Mesenchymal stem cell (in vitro differentiated cells and primary cell): ENCODE measurements around the gene IRF5.
A peak's percentile ranks its signal among the peaks of the same experiment; 100 is the strongest.

Experiments used
- DNase-seq: peaks from one replicate; pipeline ENCODE4 v3.0.0-alpha.2; 2013
- H2AFZ ChIP-seq: one replicate; pipeline ENCODE4 v1.6.1; 2013; ENCODE audit warnings: low read depth, mild to moderate bottlenecking, control low read depth, inconsistent platforms, low read length, moderate library complexity
- H2AK5ac ChIP-seq: 2 replicates; pipeline ENCODE4 v1.6.1; 2013; ENCODE audit warnings: low read length, moderate library complexity, mild to moderate bottlenecking, inconsistent platforms; ENCODE audit not compliant: severe bottlenecking
- H2BK120ac ChIP-seq: one replicate; pipeline ENCODE4 v1.6.1; 2013; ENCODE audit warnings: low read depth, mild to moderate bottlenecking, inconsistent platforms, low read length, moderate library complexity
- H2BK12ac ChIP-seq, 2 experiments: one replicate each; pipeline ENCODE4 v1.6.1; 2013; ENCODE audit warnings: inconsistent platforms in 2 of 2, low read length in 2 of 2, mild to moderate bottlenecking in 2 of 2, moderate library complexity in 2 of 2, control low read depth in 1 of 2
- H2BK15ac ChIP-seq: one replicate; pipeline ENCODE4 v1.6.1; 2013; ENCODE audit warnings: mild to moderate bottlenecking, low read depth, inconsistent platforms; ENCODE audit not compliant: poor library complexity, severe bottlenecking
- H2BK5ac ChIP-seq: 2 replicates; pipeline ENCODE4 v1.6.1; 2013; ENCODE audit warnings: low read depth, mild to moderate bottlenecking, low read length, control low read depth, inconsistent platforms; ENCODE audit not compliant: poor library complexity, severe bottlenecking
- H3K14ac ChIP-seq, 2 experiments: one replicate each; pipeline ENCODE4 v1.6.1; 2013; ENCODE audit warnings: inconsistent platforms in 2 of 2, low read length in 2 of 2, control low read depth in 1 of 2, mild to moderate bottlenecking in 1 of 2, moderate library complexity in 1 of 2
- H3K18ac ChIP-seq, 2 experiments: one replicate each; pipeline ENCODE4 v1.6.1; 2013; ENCODE audit warnings: inconsistent platforms in 2 of 2, low read length in 2 of 2, control low read depth in 1 of 2, low read depth in 1 of 2, mild to moderate bottlenecking in 1 of 2
- H3K23ac ChIP-seq, 2 experiments: one replicate each; pipeline ENCODE4 v1.6.1; 2013; ENCODE audit warnings: inconsistent platforms in 2 of 2, low read length in 2 of 2, mild to moderate bottlenecking in 2 of 2, moderate library complexity in 2 of 2, control low read depth in 1 of 2
- H3K27ac ChIP-seq: 2 replicates; pipeline ENCODE4 v1.5.1; 2013; ENCODE audit warnings: mild to moderate bottlenecking, moderate library complexity, low read length, control low read depth, inconsistent platforms; ENCODE audit not compliant: poor library complexity, severe bottlenecking
- H3K27me3 ChIP-seq, 2 experiments: 2 replicates each; pipeline versions ENCODE4 v1.6.1 to v1.7.0; 2013; ENCODE audit warnings: low read length in 2 of 2, mild to moderate bottlenecking in 2 of 2, moderate library complexity in 2 of 2, control low read depth in 1 of 2, inconsistent platforms in 1 of 2; ENCODE audit not compliant: control insufficient read depth in 1 of 2, insufficient read depth in 1 of 2
- H3K36me3 ChIP-seq, 2 experiments: 2 replicates each; pipeline versions ENCODE4 v1.6.1 to v1.7.0; 2013; ENCODE audit warnings: low read length in 2 of 2, control low read depth in 1 of 2, inconsistent platforms in 1 of 2, low read depth in 1 of 2, mild to moderate bottlenecking in 1 of 2; ENCODE audit not compliant: insufficient read depth in 2 of 2, control insufficient read depth in 1 of 2
- H3K4ac ChIP-seq, 2 experiments: one replicate each; pipeline ENCODE4 v1.6.1; 2013; ENCODE audit warnings: inconsistent platforms in 2 of 2, low read length in 2 of 2, mild to moderate bottlenecking in 2 of 2, moderate library complexity in 2 of 2, control low read depth in 1 of 2, low read depth in 1 of 2
- H3K4me1 ChIP-seq: 2 replicates; pipeline ENCODE4 v1.6.1; 2013; ENCODE audit warnings: low read depth, low read length, control low read depth; ENCODE audit not compliant: control insufficient read depth, insufficient read depth
- H3K4me2 ChIP-seq: 2 replicates; pipeline ENCODE4 v1.6.1; 2013; ENCODE audit warnings: low read length, mild to moderate bottlenecking, inconsistent platforms; ENCODE audit not compliant: poor library complexity, severe bottlenecking
- H3K4me3 ChIP-seq, 2 experiments: 2 replicates each; pipeline versions ENCODE4 v1.5.1 to v1.7.0; 2013; ENCODE audit warnings: low read length in 2 of 2, mild to moderate bottlenecking in 2 of 2, control low read depth in 1 of 2, low read depth in 1 of 2; ENCODE audit not compliant: insufficient read depth in 1 of 2
- H3K79me1 ChIP-seq: replicated peaks from 2 replicates; pipeline ENCODE4 v1.6.1; 2013; ENCODE audit warnings: mild to moderate bottlenecking, control low read depth, low read length, inconsistent platforms; ENCODE audit not compliant: poor library complexity, severe bottlenecking
- H3K9ac ChIP-seq: 2 replicates; pipeline ENCODE4 v1.7.0; 2013; ENCODE audit warnings: mild to moderate bottlenecking, low read length, moderate library complexity
- H3K9me3 ChIP-seq: 2 replicates; pipeline ENCODE4 v1.7.0; 2013; ENCODE audit warnings: mild to moderate bottlenecking, low read length; ENCODE audit not compliant: control insufficient read depth
- H4K8ac ChIP-seq: one replicate; pipeline ENCODE4 v1.6.1; 2013; ENCODE audit warnings: inconsistent platforms, mild to moderate bottlenecking, low read length, moderate library complexity
- H4K91ac ChIP-seq: one replicate; pipeline ENCODE4 v1.6.1; 2013; ENCODE audit warnings: mild to moderate bottlenecking, low read length, inconsistent platforms
- WGBS: methylation state at CpG from one replicate; pipeline ENCODE4 v1.1.7; 2013; ENCODE audit warnings: mixed read lengths; 5-methylcytosine and 5-hydroxymethylcytosine counted together

IRF5 gene

GRCh38 chr7:128908750-128909624, 28.7 kb upstream of the IRF5 start:
- Histone ChIP-seq H3K18ac (peak overlapping the region in 1 of 2 experiments; percentile 82), H2AK5ac (peak overlapping the region; percentile 79), H3K4ac (peak overlapping the region in 1 of 2 experiments; percentile 2), H2BK120ac (no peak overlapping the region), H3K27me3 (peaks cover 0 to 70% of the 10 kb centered on the region in 2 experiments), H2AFZ (no peak overlapping the region), H3K79me1 (peaks cover 14% of the 10 kb centered on the region), H3K4me2 (peak overlapping the region; percentile 92), H2BK15ac (peak overlapping the region; percentile 75), H3K36me3 (peaks cover 0 to 23% of the 10 kb centered on the region in 2 experiments), H3K27ac (peak overlapping the region; percentile 98), H3K9me3 (no peaks in the 10 kb centered on the region), H4K91ac (peak overlapping the region; percentile 7), H3K4me1 (peaks cover 34% of the 10 kb centered on the region), H4K8ac (peak overlapping the region; percentile 72), H2BK12ac (no peak overlapping the region), H2BK5ac (no peak overlapping the region), H3K14ac (no peak overlapping the region), H3K23ac (no peak overlapping the region), H3K9ac (no peak overlapping the region), H3K4me3 (no peak overlapping the region)
- WGBS, result 78% methylated on average over 4 of the region's 6 CpGs
- DNase-seq, result no peak

- Histone ChIP-seq H4K8ac (peak overlapping the region; percentile 87), H3K4me1 (peaks cover 28% of the 10 kb centered on the region), H2BK5ac (peak overlapping the region; percentile 96), H3K9ac (no peak overlapping the region), H2BK12ac (peak overlapping the region; percentile 15 to 96), H3K27ac (peak overlapping the region; percentile 98), H3K9me3 (no peaks in the 10 kb centered on the region), H3K14ac (peak overlapping the region in 1 of 2 experiments; percentile 88), H3K27me3 (peaks cover 7 to 79% of the 10 kb centered on the region in 2 experiments), H3K79me1 (peaks cover 14% of the 10 kb centered on the region), H2BK15ac (peak overlapping the region; percentile 94), H3K4ac (peak overlapping the region; percentile 46 to 75), H3K4me3 (peak overlapping the region; percentile 49 to 66), H2AFZ (peak overlapping the region; percentile 74), H4K91ac (peak overlapping the region; percentile 92), H3K36me3 (peaks cover 0 to 18% of the 10 kb centered on the region in 2 experiments), H3K23ac (peak overlapping the region in 1 of 2 experiments; percentile 68), H2AK5ac (peak overlapping the region; percentile 71), H3K4me2 (peak overlapping the region; percentile 92), H3K18ac (peak overlapping the region; percentile 90 to 96), H2BK120ac (peak overlapping the region; percentile 71)
- peak; percentile 74 for DNase-seq
- WGBS, result 1% methylated on average over 42 of the region's 42 CpGs
Observed at GRCh38 chr7:128909625-128910568, 27.8 kb upstream of the IRF5 start.

- WGBS, result 7% methylated on average over 28 of the region's 34 CpGs
- Histone ChIP-seq H3K14ac (peak within 1 kb of the TSS in 1 of 2 experiments; percentile 88), H3K79me1 (peaks cover 14% of the 10 kb centered on the region), H2BK15ac (peak within 1 kb of the TSS; percentile 94), H3K9ac (no peak within 1 kb of the TSS), H3K23ac (peak within 1 kb of the TSS; percentile 68 to 70), H2AK5ac (peak within 1 kb of the TSS; percentile 66), H4K8ac (peak within 1 kb of the TSS; percentile 97), H3K4me3 (peak within 1 kb of the TSS; percentile 49 to 66), H3K9me3 (no peaks in the 10 kb centered on the region), H2AFZ (peak within 1 kb of the TSS; percentile 74), H3K4ac (peak within 1 kb of the TSS; percentile 46 to 75), H3K36me3 (peaks cover 0 to 18% of the 10 kb centered on the region in 2 experiments), H2BK5ac (peak within 1 kb of the TSS; percentile 96), H3K27me3 (peaks cover 12 to 84% of the 10 kb centered on the region in 2 experiments), H2BK12ac (peak within 1 kb of the TSS; percentile 15 to 96), H2BK120ac (peak within 1 kb of the TSS; percentile 71), H3K4me1 (peaks cover 33% of the 10 kb centered on the region), H3K27ac (peak within 1 kb of the TSS; percentile 98), H3K18ac (peak within 1 kb of the TSS; percentile 90 to 96), H3K4me2 (peak within 1 kb of the TSS; percentile 92), H4K91ac (peak within 1 kb of the TSS; percentile 92)
- peak; percentile 13 for DNase-seq
Observed at GRCh38 chr7:128910569-128910945, 27.2 kb upstream of the IRF5 start, which contains the start of gene KCP. Gene KCP (minus strand): TSS chr7:128910709. CDS start chr7:128910676, 33 bp downstream.
